Kidney epithelial cell (primary cell): ENCODE results near the gene DDX25. TPM values are rescaled to one million over a fixed set of nuclear protein-coding genes. Genes with fewer than 3 reads are reported as not detected.

ENCODE experiments used
- DNase-seq: peaks from one replicate; pipeline ENCODE4 v3.0.0-alpha.2; 2010; ENCODE audit warnings: low read depth
- H3K27me3 ChIP-seq: 2 replicates; pipeline ENCODE4 v1.6.0; 2011; ENCODE audit warnings: low read length; ENCODE audit not compliant: control insufficient read depth, insufficient read depth
- H3K36me3 ChIP-seq: 2 replicates; pipeline ENCODE4 v1.5.1; 2011; ENCODE audit warnings: low read length; ENCODE audit not compliant: control insufficient read depth, insufficient read depth
- H3K4me3 ChIP-seq: 2 replicates; pipeline ENCODE4 v1.5.1; 2011; ENCODE audit warnings: low read depth, mild to moderate bottlenecking, control low read depth, low read length
- CTCF ChIP-seq: IDR thresholded peaks from 2 replicates; pipeline ENCODE4 v1.5.1; 2011; ENCODE audit warnings: mild to moderate bottlenecking, moderate library complexity, low read length, control low read depth, inconsistent platforms; ENCODE audit not compliant: insufficient read depth, poor library complexity, severe bottlenecking
- total RNA-seq: library from RNA; depleted of rRNA; stranded (reverse); fragments of >200 nt; gene quantifications from 2 replicates; pipeline ENCODE4 v1.2.3, GENCODE V29; 2015

Gene DDX25
- total RNA-seq, 1 donor from 2014 or later: 1.5 TPM

- H3K36me3 ChIP-seq: no peaks in the 10 kb centered on the region
- H3K27me3 ChIP-seq: no peaks in the 10 kb centered on the region
- no peak for DNase-seq
- no peak overlapping the region for H3K4me3 ChIP-seq
- TF ChIP-seq CTCF: no peak
Measured at GRCh38 chr11:125958872-125959400, 54.6 kb downstream of the DDX25 start.

- Histone ChIP-seq H3K36me3 (no peaks in the 10 kb centered on the region), H3K4me3 (no peak overlapping the region), H3K27me3 (no peaks in the 10 kb centered on the region)
- no peak for TF ChIP-seq CTCF
- DNase-seq: no peak
Measured at GRCh38 chr11:125959511-125959910, 55.2 kb downstream of the DDX25 start.

GRCh38 chr11:125959931-125960330 is 55.6 kb downstream of the DDX25 start:
- no peak overlapping the region for H3K4me3 ChIP-seq
- no peaks in the 10 kb centered on the region for H3K36me3 ChIP-seq
- TF ChIP-seq CTCF: no peak
- no peak for DNase-seq
- H3K27me3 ChIP-seq: no peaks in the 10 kb centered on the region

- Histone ChIP-seq H3K4me3 (no peak overlapping the region), H3K36me3 (no peaks in the 10 kb centered on the region), H3K27me3 (no peaks in the 10 kb centered on the region)
- no peak for DNase-seq
- TF ChIP-seq CTCF: no peak
Measured at GRCh38 chr11:125960771-125961170, 56.5 kb downstream of the DDX25 start.

- no peak for TF ChIP-seq CTCF
- no peak overlapping the region for H3K4me3 ChIP-seq
- H3K27me3 ChIP-seq: no peaks in the 10 kb centered on the region
- no peak for DNase-seq
- no peaks in the 10 kb centered on the region for H3K36me3 ChIP-seq
Measured at GRCh38 chr11:125967515-125967914, 63.2 kb downstream of the DDX25 start.

GRCh38 chr11:125968354-125968753 is 64.0 kb downstream of the DDX25 start:
- no peak for DNase-seq
- no peak for TF ChIP-seq CTCF
- H3K27me3 ChIP-seq: no peaks in the 10 kb centered on the region
- H3K36me3 ChIP-seq: no peaks in the 10 kb centered on the region
- H3K4me3 ChIP-seq: no peak overlapping the region
